HepG2 (cell line): Measurements from ENCODE around the gene MRPS11. TPM values are rescaled to one million over a fixed set of nuclear protein-coding genes. Genes with fewer than 3 reads are reported as not detected.
A peak's percentile ranks its signal among the peaks of the same experiment; 100 is the strongest.

ENCODE experiments used
- FLYWCH1 ChIP-seq: sonication (generic); formaldehyde crosslinking; IDR thresholded peaks from 2 replicates; pipeline ENCODE4 v1.8.1; 2023; ENCODE audit warnings: mild to moderate bottlenecking, missing genetic modification reagents
- ISX ChIP-seq: sonication (generic); formaldehyde crosslinking; conservative IDR thresholded peaks from 2 replicates; pipeline ENCODE4 v1.5.0; 2020; ENCODE audit warnings: missing genetic modification reagents
- KLF11 ChIP-seq: IDR thresholded peaks from 2 replicates; pipeline ENCODE4 v1.6.1; 2016; ENCODE audit warnings: missing compliant biosample characterization
- MXI1 ChIP-seq: IDR thresholded peaks from 3 replicates; pipeline ENCODE4 v1.6.1; 2012; ENCODE audit warnings: low read depth, low read length, inconsistent platforms, borderline replicate concordance
- NCOR1 ChIP-seq: fragments of 200-600 bp; sonication (generic); IDR thresholded peaks from 2 replicates; pipeline ENCODE4 v1.7.0; 2017; ENCODE audit warnings: antibody characterized with exemption, low read length, borderline replicate concordance
- NFE2L2 ChIP-seq: fragments of 150-350 bp; IDR thresholded peaks from 2 replicates; pipeline ENCODE4 v1.6.1; 2014; ENCODE audit warnings: low read length
- SMAD1 ChIP-seq: sonication (generic); formaldehyde crosslinking; IDR thresholded peaks from 2 replicates; pipeline ENCODE4 v1.4.0; 2020; ENCODE audit warnings: missing genetic modification reagents, low read depth, mild to moderate bottlenecking, borderline replicate concordance
- SNAPC4 ChIP-seq: sonication (generic); formaldehyde crosslinking; IDR thresholded peaks from 2 replicates; pipeline ENCODE4 v1.4.0; 2020; ENCODE audit warnings: mild to moderate bottlenecking, missing genetic modification reagents
- TFE3 ChIP-seq: IDR thresholded peaks from 2 replicates; pipeline ENCODE4 v1.6.1; 2016
- ZHX2 ChIP-seq, 2 experiments: sonication (generic) in 1 of 2; formaldehyde crosslinking in 1 of 2; IDR thresholded peaks; 2 replicates each; pipeline versions ENCODE4 v1.6.1 to v1.9.0; 2014 to 2022; ENCODE audit warnings: antibody characterized with exemption in 1 of 2, borderline replicate concordance in 1 of 2, inconsistent platforms in 1 of 2, low read depth in 1 of 2, missing genetic modification reagents in 1 of 2
- ZNF501 ChIP-seq: sonication (generic); formaldehyde crosslinking; IDR thresholded peaks from 2 replicates; pipeline ENCODE4 v1.5.1; 2020; ENCODE audit warnings: mild to moderate bottlenecking, moderate library complexity, missing genetic modification reagents
- ZNF564 ChIP-seq: sonication (generic); formaldehyde crosslinking; IDR thresholded peaks from 2 replicates; pipeline ENCODE4 v1.8.1; 2023; ENCODE audit warnings: mild to moderate bottlenecking, missing genetic modification reagents
- ZNF710 ChIP-seq: sonication (generic); formaldehyde crosslinking; IDR thresholded peaks from 2 replicates; pipeline ENCODE4 v1.5.0; 2020; ENCODE audit warnings: mild to moderate bottlenecking, missing genetic modification reagents, borderline replicate concordance
- polyA plus RNA-seq, 8 experiments: library from polyadenylated mRNA; depleted of rRNA in 3 of 8; stranded (reverse) in 7 of 8; unstranded in 1 of 8; fragments of >200 nt; fragmentation: Illumina TruSeq in 4 of 8; extraction: Trizol in 4 of 8; gene quantifications; 2 replicates each; pipeline versions ENCODE4 v1.2.1 to v1.2.3, GENCODE V29; 2011 to 2016; ENCODE audit warnings: low read depth in 4 of 8, missing spikeins in 1 of 8, mixed read lengths in 1 of 8; ENCODE audit not compliant: insufficient read depth in 1 of 8
- total RNA-seq, 5 experiments: library from RNA; depleted of rRNA; stranded (reverse); fragments of >200 nt; fragmentation: Illumina TruSeq; extraction: Trizol; gene quantifications; 2 replicates each; pipeline ENCODE4 v1.2.3, GENCODE V29; 2016; ENCODE audit warnings: low read depth in 1 of 5

MRPS11 gene
- total and polyA plus RNA-seq, 2 of the 13 experiments (the other 11 are each of a cell fraction or from before 2014, with no cell fraction given): 50.1 to 72.7 TPM

GRCh38 chr15:88465633-88466224 is 1.8 kb upstream of the MRPS11 start (continued):
- no peak for TF ChIP-seq ISX (CRISPR knock-in tag)
- peak; percentile 93; the same call in 1 of the 2 replicates for TF ChIP-seq NCOR1
- no peak; the same call in 1 of the 2 replicates for TF ChIP-seq NFE2L2
- no peak for TF ChIP-seq KLF11 (CRISPR knock-in tag)
- TF ChIP-seq SNAPC4 (CRISPR knock-in tag): no peak
- no peak for TF ChIP-seq FLYWCH1 (CRISPR knock-in tag)
- TF ChIP-seq MXI1: no peak; the same call in 2 of the 3 replicates
- TF ChIP-seq ZNF564 (CRISPR knock-in tag): peak; percentile 50; the same call in 1 of the 2 replicates
- peak; percentile 89; the same call in 1 of the 2 replicates for TF ChIP-seq TFE3
- no peak for TF ChIP-seq ZNF501
- TF ChIP-seq ZHX2 (IDR thresholded peaks at IDR 0.05; ENCODE audit: low read depth): no peak
- no peak for TF ChIP-seq ZHX2 (CRISPR knock-in tag; IDR thresholded peaks at IDR 0.05; ENCODE audit: borderline replicate concordance)
- peak; percentile 72; the same call in 1 of the 2 replicates for TF ChIP-seq ZNF710
- TF ChIP-seq SMAD1 (CRISPR knock-in tag): no peak
